Suprapubic skin (tissue), 4 donors: ENCODE results near the gene C12orf50. TPM values are rescaled to one million over a fixed set of nuclear protein-coding genes. Genes with fewer than 3 reads are reported as not detected.
"Not testable (repeated sequence)": the region's sequence is repeated elsewhere in the genome, so short reads cannot be mapped to it uniquely, and the experiment has no call there.

Experiments
- DNase-seq, 2 donors: peaks; one replicate each; pipeline ENCODE4 v3.0.0-alpha.2; 2019; ENCODE audit warnings: low spot score in 2 of 2
- H3K27ac ChIP-seq: fragments of 200-600 bp; sonication (generic); one replicate; pipeline ENCODE4 v1.5.1; 2019
- H3K27me3 ChIP-seq: fragments of 200-600 bp; sonication (generic); one replicate; pipeline ENCODE4 v1.5.1; 2019
- H3K36me3 ChIP-seq: fragments of 200-600 bp; sonication (generic); one replicate; pipeline ENCODE4 v1.5.1; 2019
- H3K4me1 ChIP-seq: fragments of 200-600 bp; sonication (generic); one replicate; pipeline ENCODE4 v1.5.1; 2019
- H3K4me3 ChIP-seq: fragments of 200-600 bp; sonication (generic); one replicate; pipeline ENCODE4 v1.5.1; 2019; ENCODE audit warnings: mild to moderate bottlenecking
- H3K9me3 ChIP-seq: fragments of 200-600 bp; sonication (generic); one replicate; pipeline ENCODE4 v1.5.1; 2019
- EP300 ChIP-seq: sonication (generic); formaldehyde crosslinking; IDR thresholded peaks from one replicate; pipeline ENCODE4 v1.6.1; 2017; ENCODE audit warnings: antibody characterized with exemption
- POLR2A ChIP-seq, 2 donors: fragments of 450-650 bp; IDR thresholded peaks; one replicate each; pipeline ENCODE4 v1.6.1; 2017; ENCODE audit warnings: antibody characterized with exemption in 2 of 2, mild to moderate bottlenecking in 2 of 2, moderate library complexity in 2 of 2
- POLR2AphosphoS5 ChIP-seq, 3 donors: sonication (generic); formaldehyde crosslinking; IDR thresholded peaks; one replicate each; pipeline ENCODE4 v1.6.1; 2017; ENCODE audit warnings: antibody characterized with exemption in 3 of 3
- WGBS: methylation state at CpG from one replicate; pipeline ENCODE4 v1.1.5; 2018; 5-methylcytosine and 5-hydroxymethylcytosine counted together
- total RNA-seq, 4 donors: library from RNA; depleted of rRNA; stranded (reverse); fragments of >200 nt; gene quantifications; one replicate each; pipeline ENCODE4 v1.1.0, GENCODE V29; 2016
- TF ChIP-seq, protein P1 (sequence below), 2 donors: fragments of 200-600 bp in 1 of 2; fragments of 450-650 bp in 1 of 2; sonication (generic) in 1 of 2; IDR thresholded peaks; one replicate each; pipeline ENCODE4 v1.5.1; 2016 to 2019; ENCODE audit warnings: antibody characterized with exemption in 2 of 2, mild to moderate bottlenecking in 1 of 2, moderate library complexity in 1 of 2

Gene C12orf50
- total RNA-seq, 4 donors from 2014 or later: not detected

- H3K9me3 ChIP-seq: no peaks in the 10 kb centered on the region
- no peaks in the 10 kb centered on the region for H3K36me3 ChIP-seq
- WGBS: 34% methylated on average over 2 of the region's 2 CpGs
- TF ChIP-seq EP300 (no peak), POLR2A (IDR thresholded peaks at IDR 0.05) (no peak), POLR2AphosphoS5 (IDR thresholded peaks at IDR 0.05) (no peak)
- TF ChIP-seq, protein P1, sequence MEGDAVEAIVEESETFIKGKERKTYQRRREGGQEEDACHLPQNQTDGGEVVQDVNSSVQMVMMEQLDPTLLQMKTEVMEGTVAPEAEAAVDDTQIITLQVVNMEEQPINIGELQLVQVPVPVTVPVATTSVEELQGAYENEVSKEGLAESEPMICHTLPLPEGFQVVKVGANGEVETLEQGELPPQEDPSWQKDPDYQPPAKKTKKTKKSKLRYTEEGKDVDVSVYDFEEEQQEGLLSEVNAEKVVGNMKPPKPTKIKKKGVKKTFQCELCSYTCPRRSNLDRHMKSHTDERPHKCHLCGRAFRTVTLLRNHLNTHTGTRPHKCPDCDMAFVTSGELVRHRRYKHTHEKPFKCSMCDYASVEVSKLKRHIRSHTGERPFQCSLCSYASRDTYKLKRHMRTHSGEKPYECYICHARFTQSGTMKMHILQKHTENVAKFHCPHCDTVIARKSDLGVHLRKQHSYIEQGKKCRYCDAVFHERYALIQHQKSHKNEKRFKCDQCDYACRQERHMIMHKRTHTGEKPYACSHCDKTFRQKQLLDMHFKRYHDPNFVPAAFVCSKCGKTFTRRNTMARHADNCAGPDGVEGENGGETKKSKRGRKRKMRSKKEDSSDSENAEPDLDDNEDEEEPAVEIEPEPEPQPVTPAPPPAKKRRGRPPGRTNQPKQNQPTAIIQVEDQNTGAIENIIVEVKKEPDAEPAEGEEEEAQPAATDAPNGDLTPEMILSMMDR (IDR thresholded peaks at IDR 0.05): no peak
- DNase-seq: no peak
- H3K4me3 ChIP-seq: no peak overlapping the region
- no peak overlapping the region for H3K27ac ChIP-seq
- H3K4me1 ChIP-seq: no peaks in the 10 kb centered on the region
- no peaks in the 10 kb centered on the region for H3K27me3 ChIP-seq
Observed at GRCh38 chr12:87960566-87960965, 68.6 kb downstream of the C12orf50 start.

DNA sequence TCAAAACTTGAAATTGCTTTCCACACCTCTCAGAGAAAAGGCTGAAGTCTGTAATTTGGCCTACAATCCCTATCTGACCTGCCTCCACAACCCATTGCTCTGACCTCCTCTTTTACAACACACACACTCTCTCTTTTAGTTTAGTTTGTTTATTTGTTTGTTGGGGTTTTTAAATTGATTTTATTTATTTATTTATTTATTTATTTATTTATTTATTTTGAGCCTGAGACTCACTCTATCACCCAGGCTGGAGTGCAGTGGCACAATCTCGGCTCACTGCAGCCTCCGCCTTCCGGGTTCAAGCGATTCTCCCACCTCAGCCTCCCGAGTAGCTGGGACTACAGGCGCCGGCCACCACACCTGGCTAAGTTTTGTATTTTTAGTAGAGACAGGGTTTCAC lies 75.2 kb downstream of the C12orf50 start:
- not testable (repeated sequence) for H3K27me3 ChIP-seq, H3K36me3 ChIP-seq, H3K9me3 ChIP-seq, H3K4me1 ChIP-seq, DNase-seq, H3K4me3 ChIP-seq, H3K27ac ChIP-seq
- 96% methylated on average over 7 of the region's 7 CpGs for WGBS

DNA sequence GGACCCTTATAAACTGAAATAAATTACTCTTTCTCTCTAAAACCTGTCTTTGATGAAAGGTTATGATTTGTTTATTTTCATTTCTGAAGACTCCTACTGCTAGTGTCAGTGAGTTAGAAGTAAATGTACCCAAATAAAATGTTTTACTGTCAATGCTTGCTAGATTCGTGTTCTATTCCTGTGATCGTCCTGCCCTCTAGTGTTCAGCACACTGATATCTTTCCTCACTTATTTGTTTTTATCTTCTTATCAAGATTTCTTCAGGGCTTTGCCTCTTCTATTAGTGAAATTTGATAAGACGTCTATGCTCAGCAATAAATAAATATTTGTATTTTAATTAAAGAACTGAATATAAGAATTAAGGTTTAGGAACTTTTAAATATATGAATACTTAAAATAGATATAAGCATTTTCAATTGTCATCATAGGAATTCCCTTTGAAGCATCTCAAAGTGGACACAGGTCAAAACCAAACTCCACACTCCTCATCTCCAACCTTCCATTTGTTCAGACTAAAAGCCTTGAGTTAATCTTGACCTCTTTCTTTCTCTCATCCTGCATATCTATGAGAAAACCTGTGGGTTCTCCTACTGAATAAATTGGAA lies 75.8 kb downstream of the C12orf50 start:
- Histone ChIP-seq H3K27ac (no peak overlapping the region), H3K9me3 (no peaks in the 10 kb centered on the region), H3K36me3 (no peaks in the 10 kb centered on the region), H3K4me1 (no peaks in the 10 kb centered on the region), H3K27me3 (no peaks in the 10 kb centered on the region), H3K4me3 (no peak overlapping the region)
- DNase-seq: no peak
- WGBS: 3% methylated on average over 3 of the region's 3 CpGs
- TF ChIP-seq EP300: no peak
- no peak for TF ChIP-seq POLR2A (IDR thresholded peaks at IDR 0.05)
- TF ChIP-seq, protein P1 (IDR thresholded peaks at IDR 0.05): no peak
- no peak for TF ChIP-seq POLR2AphosphoS5 (IDR thresholded peaks at IDR 0.05)

DNA sequence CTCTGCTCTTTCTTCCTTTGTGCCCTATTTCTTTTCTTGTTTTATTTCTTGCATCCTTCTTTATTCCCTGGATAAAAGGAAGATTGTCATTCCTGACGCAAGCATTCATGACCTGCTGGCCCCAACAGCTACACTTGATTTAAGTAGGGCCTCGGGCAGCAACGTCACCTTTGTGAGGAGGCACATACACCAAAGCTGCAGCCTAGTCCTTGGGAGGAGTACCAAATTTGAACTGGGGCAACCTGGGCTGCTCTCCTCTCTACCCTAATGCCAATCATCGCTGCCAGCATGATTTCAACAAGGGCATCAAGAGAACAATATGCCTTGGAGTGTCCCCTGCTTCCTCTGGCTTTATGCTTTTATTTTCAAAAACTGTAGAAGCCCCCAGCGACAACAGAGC lies 76.4 kb downstream of the C12orf50 start:
- Histone ChIP-seq H3K27me3 (no peaks in the 10 kb centered on the region), H3K4me1 (no peaks in the 10 kb centered on the region), H3K36me3 (no peaks in the 10 kb centered on the region), H3K9me3 (no peaks in the 10 kb centered on the region), H3K4me3 (no peak overlapping the region), H3K27ac (no peak overlapping the region)
- no peak for DNase-seq
- 41% methylated on average over 5 of the region's 5 CpGs for WGBS
- TF ChIP-seq EP300: no peak
- TF ChIP-seq POLR2A (IDR thresholded peaks at IDR 0.05): no peak
- TF ChIP-seq, protein P1 (IDR thresholded peaks at IDR 0.05): no peak
- no peak for TF ChIP-seq POLR2AphosphoS5 (IDR thresholded peaks at IDR 0.05)

DNA sequence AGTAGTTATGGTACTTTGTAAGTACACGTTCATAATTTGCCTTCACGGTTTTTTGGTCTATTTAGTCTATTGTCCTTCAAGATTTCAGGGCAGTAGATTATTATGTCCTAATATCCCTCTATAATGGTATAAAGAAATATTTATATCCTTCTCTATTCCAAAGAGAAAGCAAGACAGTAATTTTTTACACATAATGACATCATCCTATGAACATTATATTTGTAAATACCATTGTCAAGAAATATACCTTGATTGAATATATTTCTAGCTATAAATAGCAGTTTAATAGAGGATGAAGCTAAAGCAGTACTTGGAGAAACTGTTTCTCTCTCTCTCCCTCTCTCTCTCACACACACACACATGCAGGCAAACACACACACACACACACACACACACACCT lies 77.0 kb downstream of the C12orf50 start:
- Histone ChIP-seq H3K4me1 (no peaks in the 10 kb centered on the region), H3K36me3 (no peaks in the 10 kb centered on the region), H3K9me3 (no peaks in the 10 kb centered on the region), H3K27me3 (no peaks in the 10 kb centered on the region), H3K4me3 (no peak overlapping the region), H3K27ac (no peak overlapping the region)
- WGBS: 78% methylated on average over 2 of the region's 2 CpGs
- TF ChIP-seq EP300: no peak
- TF ChIP-seq POLR2AphosphoS5 (IDR thresholded peaks at IDR 0.05): no peak
- TF ChIP-seq, protein P1 (IDR thresholded peaks at IDR 0.05): no peak
- no peak for TF ChIP-seq POLR2A (IDR thresholded peaks at IDR 0.05)
- no peak for DNase-seq

- TF ChIP-seq, protein P1 (IDR thresholded peaks at IDR 0.05): no peak
- TF ChIP-seq EP300 (no peak), POLR2A (IDR thresholded peaks at IDR 0.05) (no peak), POLR2AphosphoS5 (IDR thresholded peaks at IDR 0.05) (no peak)
- no peak for DNase-seq
- 59% methylated on average over 3 of the region's 3 CpGs for WGBS
- H3K4me3 ChIP-seq: no peak overlapping the region
- no peaks in the 10 kb centered on the region for H3K4me1 ChIP-seq
- no peaks in the 10 kb centered on the region for H3K9me3 ChIP-seq
- no peaks in the 10 kb centered on the region for H3K36me3 ChIP-seq
- H3K27ac ChIP-seq: no peak overlapping the region
- no peaks in the 10 kb centered on the region for H3K27me3 ChIP-seq
Observed at GRCh38 chr12:87943762-87944161, 85.4 kb downstream of the C12orf50 start.
